CD4-positive, alpha-beta T cell (primary cell): ENCODE measurements around the gene PAPSS2. TPM values are rescaled to one million over a fixed set of nuclear protein-coding genes. Genes with fewer than 3 reads are reported as not detected.

Source experiments
- ATAC-seq: fragments of 200-7000 bp; cut with Tn5 transposase; one replicate; pipeline ENCODE4 v1.10.0; 2022; ENCODE audit warnings: mild to moderate bottlenecking; ENCODE audit not compliant: poor library complexity
- CTCF ChIA-PET: fragments of 350-600 bp; sonication (Branson Sonifier 250); formaldehyde crosslinking; loops from one replicate; lab custom pipeline; 2021; ENCODE audit warnings: antibody characterized with exemption, inconsistent platforms; lab: Charles Lee
- POLR2A ChIA-PET: fragments of 350-600 bp; sonication (Branson Sonifier 250); formaldehyde crosslinking; loops from one replicate; lab custom pipeline; 2021; ENCODE audit warnings: antibody characterized with exemption, inconsistent platforms; lab: Charles Lee
- DNase-seq, 14 experiments: peaks; one replicate each; pipeline ENCODE4 v3.0.0-alpha.2; 2013 to 2020; ENCODE audit warnings: mixed read lengths in 2 of 14
- H3K27ac ChIP-seq, 2 donors: one replicate each; pipeline versions ENCODE4 v1.5.1 to v1.7.0; 2013; ENCODE audit warnings: low read length in 2 of 2, low read depth in 1 of 2, mild to moderate bottlenecking in 1 of 2
- H3K27me3 ChIP-seq, 2 experiments: 1 replicate in 1 of 2; 2 replicates in 1 of 2; pipeline versions ENCODE4 v1.6.1 to v1.7.0; 2013; ENCODE audit warnings: low read length in 2 of 2, control low read depth in 1 of 2, mild to moderate bottlenecking in 1 of 2, moderate library complexity in 1 of 2; ENCODE audit not compliant: insufficient read depth in 2 of 2, control insufficient read depth in 1 of 2
- H3K36me3 ChIP-seq: one replicate; pipeline ENCODE4 v1.6.1; 2013; ENCODE audit warnings: low read length, control low read depth; ENCODE audit not compliant: insufficient read depth
- H3K4me1 ChIP-seq: one replicate; pipeline ENCODE4 v1.6.1; 2013; ENCODE audit warnings: low read length, control low read depth; ENCODE audit not compliant: insufficient read depth
- H3K4me3 ChIP-seq: one replicate; pipeline ENCODE4 v1.5.1; 2013; ENCODE audit warnings: mild to moderate bottlenecking, low read length, moderate library complexity
- H3K9me3 ChIP-seq, 2 experiments: 1 replicate in 1 of 2; 2 replicates in 1 of 2; pipeline versions ENCODE4 v1.6.1 to v1.7.0; 2013; ENCODE audit warnings: low read length in 2 of 2, mild to moderate bottlenecking in 2 of 2, control low read depth in 1 of 2, moderate library complexity in 1 of 2; ENCODE audit not compliant: control insufficient read depth in 1 of 2, insufficient read depth in 1 of 2
- H3K27ac Mint-ChIP-seq: one replicate; pipeline ENCODE4 v1.8.0; 2020; ENCODE audit warnings: mixed read lengths
- H3K27me3 Mint-ChIP-seq: one replicate; pipeline ENCODE4 v1.8.0; 2021; ENCODE audit warnings: mixed read lengths
- H3K36me3 Mint-ChIP-seq: one replicate; pipeline ENCODE4 v1.8.0; 2021; ENCODE audit warnings: low read depth, mixed read lengths
- H3K4me1 Mint-ChIP-seq: one replicate; pipeline ENCODE4 v1.8.0; 2021; ENCODE audit warnings: low read depth, mixed read lengths
- H3K4me3 Mint-ChIP-seq: one replicate; pipeline ENCODE4 v1.8.0; 2020; ENCODE audit warnings: mild to moderate bottlenecking, mixed read lengths
- H3K9me3 Mint-ChIP-seq: one replicate; pipeline ENCODE4 v1.8.0; 2020; ENCODE audit warnings: mixed read lengths
- CTCF ChIP-seq: fragments of 200-600 bp; IDR thresholded peaks from one replicate; pipeline ENCODE4 v1.8.0; 2022; ENCODE audit warnings: antibody characterized with exemption, mild to moderate bottlenecking
- intact Hi-C, 2 experiments: fragments of 100-400 bp; cut with DNase I in 1 of 2; cut with micrococcal nuclease in 1 of 2; formaldehyde crosslinking; loops; one replicate each; pipeline versions ENCODE4 v1.15.1 to v1.9.0; 2023 to 2025; cut with DNase I, micrococcal nuclease
- total RNA-seq, 174 experiments: library from RNA in 2 of 174; stranded (reverse) in 2 of 174; gene quantifications; one replicate each; pipeline ENCODE4 v1.2.3 and lab custom pipeline; 2021 to 2026

The PAPSS2 gene
- total RNA-seq, 2 experiments from 2014 or later: not detected

GRCh38 chr10:87652261-87652660 lies 7.4 kb upstream of the PAPSS2 start:
- H3K27ac Mint-ChIP-seq: no peak overlapping the region
- intact Hi-C loops: no loop called here
- no peaks in the 10 kb centered on the region for H3K36me3 Mint-ChIP-seq
- Histone ChIP-seq H3K9me3 (no peaks in the 10 kb centered on the region), H3K27me3 (peaks cover 0 to 14% of the 10 kb centered on the region in 2 experiments), H3K4me1 (no peaks in the 10 kb centered on the region), H3K4me3 (no peak overlapping the region), H3K27ac (no peak overlapping the region), H3K36me3 (no peaks in the 10 kb centered on the region)
- no peak for DNase-seq
- H3K4me1 Mint-ChIP-seq: no peaks in the 10 kb centered on the region
- TF ChIP-seq CTCF: no peak
- ATAC-seq: no peak
- H3K27me3 Mint-ChIP-seq: peaks cover 9% of the 10 kb centered on the region
- no peaks in the 10 kb centered on the region for H3K9me3 Mint-ChIP-seq
- no peak overlapping the region for H3K4me3 Mint-ChIP-seq
- ChIA-PET CTCF (no interaction called here), POLR2A (no interaction called here)

DNA sequence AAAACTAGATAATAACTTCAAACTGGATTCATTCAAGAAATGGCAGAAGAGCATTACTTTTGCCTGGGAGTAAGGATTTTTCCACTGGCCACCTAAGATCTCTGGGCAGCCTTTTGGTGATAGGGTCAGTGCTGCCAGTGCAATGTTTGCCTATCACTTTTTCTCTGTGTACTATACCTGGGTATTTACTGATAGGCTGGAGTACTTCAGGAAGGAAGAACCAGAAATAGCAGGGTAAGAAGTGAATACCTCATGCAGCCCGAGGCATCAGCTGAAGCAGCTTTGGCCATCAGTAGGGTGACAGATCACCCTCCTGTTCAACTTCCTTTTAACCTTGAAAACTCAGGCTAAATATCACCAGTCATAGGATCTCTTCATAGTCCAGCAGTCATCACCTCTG lies 5.5 kb upstream of the PAPSS2 start:
- DNase-seq (no peak), ATAC-seq (no peak)
- Histone ChIP-seq H3K27me3 (peaks cover 2 to 19% of the 10 kb centered on the region in 2 experiments), H3K36me3 (no peaks in the 10 kb centered on the region), H3K4me3 (no peak overlapping the region), H3K27ac (no peak overlapping the region), H3K9me3 (no peaks in the 10 kb centered on the region), H3K4me1 (peaks cover 1% of the 10 kb centered on the region)
- no peak overlapping the region for H3K27ac Mint-ChIP-seq
- ChIA-PET POLR2A (no interaction called here), CTCF (no interaction called here)
- peaks cover 15% of the 10 kb centered on the region for H3K27me3 Mint-ChIP-seq
- intact Hi-C loops: no loop called here
- H3K4me3 Mint-ChIP-seq: no peak overlapping the region
- no peaks in the 10 kb centered on the region for H3K9me3 Mint-ChIP-seq
- peaks cover 4% of the 10 kb centered on the region for H3K4me1 Mint-ChIP-seq
- no peaks in the 10 kb centered on the region for H3K36me3 Mint-ChIP-seq
- TF ChIP-seq CTCF: no peak

GRCh38 chr10:87656431-87657072 lies 3.1 kb upstream of the PAPSS2 start:
- Mint-ChIP-seq H3K9me3 (no peaks in the 10 kb centered on the region), H3K27ac (no peak overlapping the region), H3K27me3 (peaks cover 32% of the 10 kb centered on the region), H3K36me3 (no peaks in the 10 kb centered on the region), H3K4me3 (no peak overlapping the region), H3K4me1 (peaks cover 6% of the 10 kb centered on the region)
- intact Hi-C loops: loop anchor here (1.0 to 5.0 kb wide), 4 partner anchors 116 to 897 kb away; no protein-coding TSS in a partner anchor
- peak; percentile 67 for TF ChIP-seq CTCF
- POLR2A ChIA-PET: no interaction called here
- H3K36me3 ChIP-seq: no peaks in the 10 kb centered on the region
- peaks cover 16 to 31% of the 10 kb centered on the region in 2 experiments for H3K27me3 ChIP-seq
- no peak for ATAC-seq
- CTCF ChIA-PET: no interaction called here
- H3K27ac ChIP-seq: no peak overlapping the region
- H3K4me3 ChIP-seq: no peak overlapping the region
- peak in 3 of 14 experiments; percentile 40 to 56 (median 50) for DNase-seq
- H3K9me3 ChIP-seq: no peaks in the 10 kb centered on the region
- H3K4me1 ChIP-seq: peaks cover 12% of the 10 kb centered on the region
